Measurements from ENCODE around the gene POMGNT1.

POMGNT1 gene

GRCh38 chr1:46158312-46159281 lies 39.6 kb downstream of the POMGNT1 start:
- Histone ChIP-seq H4K20me1 (ENCODE audit: low read depth, low read length) (no peaks in the 10 kb centered on the region), H3K4me2 (ENCODE audit: low read depth, low read length, poor library complexity, severe bottlenecking) (no peak overlapping the region), H2AFZ (ENCODE audit: low read depth, low read length, severe bottlenecking) (no peak overlapping the region), H3F3A (ENCODE audit: insufficient read depth) (no peaks in the 10 kb centered on the region), H3K27me3 (ENCODE audit: low read length) (no peaks in the 10 kb centered on the region), H3K9me3 (ENCODE audit: insufficient read depth, low read length) (no peaks in the 10 kb centered on the region), H3K27ac (ENCODE audit: low read depth, low read length) (no peak overlapping the region), H3K9me2 (replicated peaks; ENCODE audit: insufficient read depth, low read length) (no peaks in the 10 kb centered on the region), H3K36me3 (ENCODE audit: low read length) (no peaks in the 10 kb centered on the region), H3K9ac (ENCODE audit: low read length) (no peak overlapping the region), H3K4me3 (ENCODE audit: insufficient read depth, low read length, poor library complexity, severe bottlenecking) (no peak overlapping the region), H3K79me2 (ENCODE audit: insufficient read depth, low read length) (no peaks in the 10 kb centered on the region)
- TF ChIP-seq EZH2phosphoT487 (conservative IDR thresholded peaks at IDR 0.05; ENCODE audit: low read length): no peak
- TF ChIP-seq CTCF (IDR thresholded peaks at IDR 0.05; ENCODE audit: insufficient read depth, low read length, poor library complexity, severe bottlenecking): no peak

DNA sequence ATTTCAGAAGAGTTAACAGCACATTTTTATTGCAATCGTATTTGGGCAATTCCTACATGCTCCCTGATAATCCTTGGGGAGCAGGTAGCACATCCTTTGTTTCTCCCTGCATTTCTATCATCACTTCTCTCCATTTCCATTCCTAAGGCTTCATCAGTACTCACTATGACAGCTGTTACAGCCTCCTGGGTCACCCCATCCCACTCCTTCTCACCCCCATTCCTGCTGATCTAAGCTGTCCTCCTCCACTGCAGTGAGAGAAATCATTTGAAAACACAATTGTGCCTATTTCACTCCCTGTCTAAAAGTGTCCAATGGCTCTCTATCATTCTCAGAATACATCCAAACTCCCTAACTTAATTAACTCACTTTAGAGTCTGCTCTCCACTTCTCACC lies 40.3 kb downstream of the POMGNT1 start:
- no peaks in the 10 kb centered on the region for H3K9me2 ChIP-seq (replicated peaks; ENCODE audit: insufficient read depth, low read length)
- no peak overlapping the region for H2AFZ ChIP-seq (ENCODE audit: low read depth, low read length, severe bottlenecking)
- H3K27ac ChIP-seq (ENCODE audit: low read depth, low read length): no peak overlapping the region
- H3K9ac ChIP-seq (ENCODE audit: low read length): no peak overlapping the region
- no peaks in the 10 kb centered on the region for H3K79me2 ChIP-seq (ENCODE audit: insufficient read depth, low read length)
- no peaks in the 10 kb centered on the region for H3F3A ChIP-seq (ENCODE audit: insufficient read depth)
- H3K9me3 ChIP-seq (ENCODE audit: insufficient read depth, low read length): no peaks in the 10 kb centered on the region
- no peak for TF ChIP-seq EZH2phosphoT487 (conservative IDR thresholded peaks at IDR 0.05; ENCODE audit: low read length)
- no peak for TF ChIP-seq CTCF (IDR thresholded peaks at IDR 0.05; ENCODE audit: insufficient read depth, low read length, poor library complexity, severe bottlenecking)
- H3K4me3 ChIP-seq (ENCODE audit: insufficient read depth, low read length, poor library complexity, severe bottlenecking): no peak overlapping the region
- no peak overlapping the region for H3K4me2 ChIP-seq (ENCODE audit: low read depth, low read length, poor library complexity, severe bottlenecking)
- H4K20me1 ChIP-seq (ENCODE audit: low read depth, low read length): no peaks in the 10 kb centered on the region
- no peaks in the 10 kb centered on the region for H3K27me3 ChIP-seq (ENCODE audit: low read length)
- H3K36me3 ChIP-seq (ENCODE audit: low read length): no peaks in the 10 kb centered on the region

DNA sequence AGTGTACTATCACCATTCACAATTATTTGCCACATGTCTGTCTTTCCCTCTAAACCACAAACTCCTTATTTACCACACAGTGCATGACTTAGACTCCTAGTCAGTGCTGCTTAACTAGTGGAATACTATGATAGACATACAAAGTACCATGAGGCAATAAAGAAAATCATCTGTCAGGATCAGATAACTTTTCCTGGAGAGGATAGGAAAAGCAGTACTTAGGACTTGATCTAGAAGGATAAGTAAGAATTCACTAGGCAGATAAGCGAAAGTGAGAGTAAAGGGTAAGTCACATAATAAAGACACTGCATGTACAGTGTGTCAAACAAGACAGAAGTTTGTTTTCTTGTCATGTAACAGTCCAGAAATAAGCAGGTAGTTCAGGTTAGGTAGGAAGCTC lies 44.5 kb downstream of the POMGNT1 start:
- no peak overlapping the region for H3K4me2 ChIP-seq (ENCODE audit: low read depth, low read length, poor library complexity, severe bottlenecking)
- H3K27ac ChIP-seq (ENCODE audit: low read depth, low read length): no peak overlapping the region
- H3K27me3 ChIP-seq (ENCODE audit: low read length): no peaks in the 10 kb centered on the region

More for the DNA sequence above, 44.5 kb downstream of the POMGNT1 start:
- Histone ChIP-seq H3K4me3 (ENCODE audit: insufficient read depth, low read length, poor library complexity, severe bottlenecking) (no peak overlapping the region), H3K9ac (ENCODE audit: low read length) (no peak overlapping the region), H3F3A (ENCODE audit: insufficient read depth) (no peaks in the 10 kb centered on the region), H3K79me2 (ENCODE audit: insufficient read depth, low read length) (no peaks in the 10 kb centered on the region), H3K9me3 (ENCODE audit: insufficient read depth, low read length) (no peaks in the 10 kb centered on the region), H3K9me2 (replicated peaks; ENCODE audit: insufficient read depth, low read length) (no peaks in the 10 kb centered on the region), H4K20me1 (ENCODE audit: low read depth, low read length) (no peaks in the 10 kb centered on the region), H3K36me3 (ENCODE audit: low read length) (no peaks in the 10 kb centered on the region), H2AFZ (ENCODE audit: low read depth, low read length, severe bottlenecking) (no peak overlapping the region)
- TF ChIP-seq CTCF (IDR thresholded peaks at IDR 0.05; ENCODE audit: insufficient read depth, low read length, poor library complexity, severe bottlenecking): no peak
- TF ChIP-seq EZH2phosphoT487 (conservative IDR thresholded peaks at IDR 0.05; ENCODE audit: low read length): no peak
